Measurements from ENCODE around the gene MYH6.

DNA sequence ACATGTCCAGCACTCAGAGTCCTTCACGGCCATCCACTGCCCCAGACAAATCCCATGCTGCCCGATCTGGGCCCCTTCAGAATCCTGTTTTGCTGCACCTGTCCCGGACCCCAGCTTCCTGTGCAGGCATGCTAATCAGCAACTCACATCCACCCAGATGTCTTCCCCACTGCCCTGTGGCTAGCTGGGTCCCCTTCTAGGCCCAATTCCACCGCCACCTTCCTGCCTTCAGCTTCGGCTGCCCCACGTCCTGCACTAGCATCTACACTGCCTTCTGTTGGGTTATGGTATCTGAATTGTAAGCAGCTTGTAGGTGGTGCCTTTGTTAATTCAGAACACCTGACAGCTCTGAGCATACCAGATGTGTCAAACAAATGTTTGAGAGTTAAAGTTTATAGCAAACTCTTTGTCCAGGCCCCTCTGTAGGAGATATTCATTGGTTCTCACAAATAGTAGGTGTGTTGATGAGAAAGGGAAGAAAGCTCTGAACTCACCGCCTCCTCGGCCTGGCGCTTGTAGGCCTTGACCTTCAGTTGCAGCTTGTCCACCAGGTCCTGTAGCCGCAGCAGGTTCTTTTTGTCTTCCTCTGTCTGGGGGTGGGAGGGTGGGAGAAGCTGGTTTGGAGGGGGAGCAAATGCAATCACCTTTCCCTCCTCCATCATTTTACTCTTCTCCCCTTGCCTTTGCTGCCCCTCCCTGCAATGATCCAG, 25.2 kb downstream of the MYH6 start:
- TF ChIP-seq, protein P1, sequence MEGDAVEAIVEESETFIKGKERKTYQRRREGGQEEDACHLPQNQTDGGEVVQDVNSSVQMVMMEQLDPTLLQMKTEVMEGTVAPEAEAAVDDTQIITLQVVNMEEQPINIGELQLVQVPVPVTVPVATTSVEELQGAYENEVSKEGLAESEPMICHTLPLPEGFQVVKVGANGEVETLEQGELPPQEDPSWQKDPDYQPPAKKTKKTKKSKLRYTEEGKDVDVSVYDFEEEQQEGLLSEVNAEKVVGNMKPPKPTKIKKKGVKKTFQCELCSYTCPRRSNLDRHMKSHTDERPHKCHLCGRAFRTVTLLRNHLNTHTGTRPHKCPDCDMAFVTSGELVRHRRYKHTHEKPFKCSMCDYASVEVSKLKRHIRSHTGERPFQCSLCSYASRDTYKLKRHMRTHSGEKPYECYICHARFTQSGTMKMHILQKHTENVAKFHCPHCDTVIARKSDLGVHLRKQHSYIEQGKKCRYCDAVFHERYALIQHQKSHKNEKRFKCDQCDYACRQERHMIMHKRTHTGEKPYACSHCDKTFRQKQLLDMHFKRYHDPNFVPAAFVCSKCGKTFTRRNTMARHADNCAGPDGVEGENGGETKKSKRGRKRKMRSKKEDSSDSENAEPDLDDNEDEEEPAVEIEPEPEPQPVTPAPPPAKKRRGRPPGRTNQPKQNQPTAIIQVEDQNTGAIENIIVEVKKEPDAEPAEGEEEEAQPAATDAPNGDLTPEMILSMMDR (IDR thresholded peaks at IDR 0.05 in 8 of 11, conservative IDR thresholded peaks at IDR 0.05 in 3 of 11), result no peak
- TF ChIP-seq POLR2A (IDR thresholded peaks at IDR 0.05) (no peak), POLR2AphosphoS5 (IDR thresholded peaks at IDR 0.05) (no peak)

Data from spleen (tissue), 7 donors.